Measurements from ENCODE around the gene KCNN3.
"Not testable (repeated sequence)": the region's sequence is repeated elsewhere in the genome, so short reads cannot be mapped to it uniquely, and the experiment has no call there.

KCNN3 gene

DNA sequence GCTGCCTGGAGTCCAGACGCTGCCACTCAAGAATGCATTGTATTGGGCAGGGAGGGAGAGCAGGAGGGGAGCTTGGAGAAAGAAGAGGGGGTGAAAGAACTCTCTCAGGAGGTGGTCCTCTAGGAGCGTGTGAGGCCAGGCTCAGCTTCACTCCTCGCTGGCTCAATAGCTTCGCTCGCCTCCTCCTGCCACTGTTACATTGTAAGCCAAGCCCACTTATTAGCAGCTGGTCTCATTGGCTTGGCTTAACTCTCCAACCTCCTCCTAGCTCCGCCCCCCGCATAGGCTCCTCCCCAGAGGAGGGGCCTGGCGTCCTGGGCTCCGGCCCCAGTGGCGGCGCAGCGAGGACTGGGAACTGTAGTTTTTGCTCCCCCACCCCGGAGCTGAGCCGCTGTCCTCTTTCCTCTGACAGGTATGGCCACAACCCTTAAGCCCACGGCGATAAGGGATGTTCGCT lies at the start of gene KCNN3:
TSS of gene KCNN3 (minus strand) at position 167 of the 457 bp plus-strand sequence. CDS start 317 bp downstream, outside the sequence.
- DNase-seq, result peak in 55 of 56 donors; percentile 40 to 97 (median 90)

DNA sequence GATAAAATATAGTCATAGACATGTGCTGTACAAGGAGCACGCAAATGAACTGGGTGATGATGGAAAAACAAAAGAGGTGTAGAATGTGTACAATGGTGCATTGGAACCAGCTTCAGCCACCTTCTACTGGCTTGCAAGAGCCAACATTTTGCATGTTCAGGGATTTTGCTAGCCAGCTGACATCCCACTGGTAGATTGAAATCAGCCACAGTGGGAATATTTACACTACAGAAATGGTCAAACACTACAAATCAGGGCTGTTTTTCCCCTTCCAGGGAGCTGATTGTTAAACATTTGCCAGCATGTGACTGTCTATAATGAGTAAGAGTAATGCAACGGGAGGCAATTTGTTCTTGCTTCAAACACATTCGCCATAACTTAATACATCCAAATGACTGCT lies 43.2 kb upstream of the KCNN3 start:
- no peak for DNase-seq

DNA sequence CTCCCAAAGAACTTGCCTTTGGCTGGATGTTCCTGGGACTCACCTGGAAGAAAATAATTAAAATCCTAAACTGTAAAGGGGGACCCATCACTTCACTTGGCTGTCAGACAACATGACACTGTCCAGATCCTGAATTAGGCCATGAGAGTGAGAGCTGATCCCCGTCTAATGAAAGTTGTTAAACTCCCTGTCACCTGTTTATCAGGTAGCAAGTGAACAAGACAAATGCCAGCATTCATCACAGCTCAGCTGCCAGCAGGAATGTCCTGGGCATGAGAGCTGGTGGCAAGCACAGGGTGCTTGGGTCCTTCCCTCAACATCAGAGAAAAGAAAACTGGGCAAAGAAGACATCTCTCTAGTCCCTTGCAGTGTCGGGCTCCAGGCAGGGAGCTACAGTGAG lies 42.7 kb upstream of the KCNN3 start:
- DNase-seq, result no peak

DNA sequence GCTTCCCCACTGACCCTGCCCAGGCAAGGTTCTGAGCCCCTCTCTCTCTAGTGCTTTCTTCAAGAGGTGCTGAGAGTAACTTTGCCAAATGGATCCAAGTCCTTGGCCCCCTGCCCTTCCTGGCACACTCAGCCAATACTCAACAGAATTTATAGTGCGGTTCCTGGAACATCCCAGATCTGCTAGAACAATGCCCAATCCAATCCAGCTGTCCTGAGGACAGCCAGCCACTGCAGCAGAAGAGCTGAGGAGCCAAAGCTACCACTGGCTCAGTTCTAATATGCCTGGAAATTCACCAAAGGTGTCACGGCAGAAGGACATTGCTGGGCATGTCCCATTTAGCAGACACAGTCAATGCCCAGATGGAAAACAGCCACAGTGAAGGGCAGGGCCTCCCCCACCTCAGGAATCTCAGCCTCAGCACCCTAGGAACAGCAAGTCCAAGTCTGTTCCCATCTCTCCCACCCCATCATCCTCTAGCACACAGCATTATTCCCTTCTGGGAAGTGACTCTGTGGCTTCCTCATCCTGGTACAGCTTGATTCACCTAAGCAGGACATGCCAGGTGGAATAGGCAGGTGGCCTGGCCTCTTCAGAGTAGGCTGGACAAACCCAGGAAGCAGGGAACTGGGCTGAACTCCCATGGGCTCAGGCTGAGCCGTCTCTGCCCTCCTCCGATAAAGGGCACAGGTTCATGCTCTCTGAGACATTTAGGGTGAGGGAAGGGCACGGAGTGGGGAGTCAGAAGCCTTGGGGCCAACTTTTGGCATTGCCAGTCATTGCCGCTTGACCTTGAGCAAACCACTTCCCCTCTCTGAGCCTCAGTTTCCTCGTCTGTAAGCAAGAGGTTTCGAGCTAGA lies 41.8 kb upstream of the KCNN3 start:
- peak in 1 of 56 donors; percentile 31 for DNase-seq

DNA sequence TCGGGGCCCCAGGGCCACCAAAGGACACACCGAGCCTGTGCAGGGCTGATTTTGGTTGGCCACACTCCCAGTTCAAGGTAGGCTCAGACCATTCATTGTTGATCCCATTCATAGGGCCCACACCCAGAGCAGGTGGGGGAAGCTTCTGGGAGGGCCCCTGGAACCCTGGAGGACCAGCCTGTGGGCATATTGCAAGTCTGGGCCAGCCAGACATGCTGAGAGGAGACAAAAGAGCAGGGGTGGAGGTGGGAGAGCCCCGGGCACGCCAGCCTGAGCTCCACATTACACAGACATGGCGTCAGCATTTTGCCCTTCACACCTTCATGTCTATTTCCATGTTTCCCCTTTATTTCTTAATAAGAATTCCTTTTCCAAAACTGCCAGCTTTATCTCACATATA lies 40.8 kb upstream of the KCNN3 start:
- DNase-seq, result no peak

DNA sequence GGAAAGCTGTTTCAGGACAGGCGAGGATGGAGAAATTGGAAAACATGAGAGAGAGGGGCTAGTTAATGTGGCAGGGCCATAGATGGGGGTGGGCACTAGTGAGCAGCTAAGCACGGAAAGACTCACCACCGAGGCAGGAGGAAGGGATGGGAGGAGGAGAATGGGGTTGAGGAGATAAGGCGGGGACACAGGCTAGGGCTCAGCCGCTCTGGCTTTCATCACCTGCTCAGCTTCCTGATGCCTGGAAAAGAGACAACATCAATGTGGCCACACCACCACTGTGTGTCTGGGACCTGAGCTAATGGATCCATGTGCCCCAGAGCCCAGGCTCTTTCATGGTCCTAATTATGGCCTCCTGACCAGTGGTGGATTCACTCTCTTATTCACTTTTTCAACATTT lies 38.9 kb upstream of the KCNN3 start:
- no peak for DNase-seq

DNA sequence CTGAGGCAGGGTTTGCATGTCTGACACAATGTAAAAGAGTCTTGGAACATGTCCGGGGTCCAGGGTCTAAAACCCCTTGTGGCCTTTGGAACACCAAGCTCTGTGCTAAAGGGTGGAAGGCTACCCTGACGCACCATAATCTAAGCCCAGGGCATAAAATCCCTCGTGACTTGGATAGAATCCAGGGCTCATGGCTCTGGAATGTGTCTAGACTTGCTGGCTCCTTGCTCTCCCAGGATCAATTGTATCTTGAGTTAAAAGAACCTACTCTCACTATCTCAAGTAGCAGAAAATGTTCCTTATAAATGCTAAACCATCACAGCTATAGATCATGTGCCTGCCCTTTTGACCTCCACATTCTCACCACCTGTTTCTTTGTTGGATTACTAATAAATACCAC lies 38.0 kb upstream of the KCNN3 start:
- DNase-seq, result not testable (repeated sequence)

DNA sequence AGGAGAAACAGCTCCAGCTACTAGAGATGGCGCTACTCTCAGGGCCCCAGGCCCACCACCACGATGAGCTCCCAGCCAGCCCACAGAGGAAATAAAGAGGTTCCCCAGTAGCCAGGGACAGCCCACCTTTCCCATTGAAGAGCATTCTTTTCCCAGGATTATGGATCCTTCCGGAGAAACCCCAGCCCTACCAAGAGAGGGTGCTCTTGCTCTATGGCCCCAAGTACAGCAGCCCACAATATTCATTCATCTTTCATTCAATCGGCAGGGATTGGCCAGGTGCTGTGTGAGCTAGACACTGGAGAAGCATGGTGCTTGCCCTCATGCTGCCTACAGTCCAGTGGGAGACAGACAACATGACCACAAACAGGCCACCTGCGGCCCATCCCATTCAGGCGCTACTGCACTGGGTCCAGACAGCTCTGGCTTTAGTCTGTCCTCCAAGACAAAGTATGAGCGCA lies 36.6 kb upstream of the KCNN3 start:
- DNase-seq, result no peak

DNA sequence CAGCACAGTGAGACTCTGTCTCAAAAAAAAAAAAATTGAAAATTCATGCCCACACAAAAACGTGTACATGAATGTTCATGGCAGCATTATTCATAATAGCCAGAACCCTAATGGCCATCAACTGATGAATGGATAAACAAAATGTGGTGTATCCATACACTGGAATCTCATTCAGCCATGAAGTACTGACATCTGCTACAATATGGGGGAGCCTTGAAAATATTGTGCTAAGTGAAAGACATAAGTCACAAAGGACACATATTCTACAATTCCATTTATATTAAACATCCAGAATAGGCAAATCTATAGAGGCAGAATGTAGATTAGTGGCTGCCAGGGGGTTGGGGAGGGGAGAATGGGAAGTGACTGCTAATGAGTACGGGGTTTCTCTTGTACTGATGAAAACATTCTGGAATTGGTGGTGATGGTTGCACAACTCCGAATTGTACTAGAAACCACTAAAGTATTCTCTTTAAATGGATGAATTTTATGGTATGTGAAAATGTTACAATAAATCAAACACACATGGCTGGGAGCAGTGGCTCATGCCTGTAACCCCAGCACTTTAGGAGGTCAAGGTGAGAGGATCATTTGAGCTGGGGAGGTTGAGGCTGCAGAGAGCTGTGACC lies 33.0 kb upstream of the KCNN3 start:
- DNase-seq, result no peak

DNA sequence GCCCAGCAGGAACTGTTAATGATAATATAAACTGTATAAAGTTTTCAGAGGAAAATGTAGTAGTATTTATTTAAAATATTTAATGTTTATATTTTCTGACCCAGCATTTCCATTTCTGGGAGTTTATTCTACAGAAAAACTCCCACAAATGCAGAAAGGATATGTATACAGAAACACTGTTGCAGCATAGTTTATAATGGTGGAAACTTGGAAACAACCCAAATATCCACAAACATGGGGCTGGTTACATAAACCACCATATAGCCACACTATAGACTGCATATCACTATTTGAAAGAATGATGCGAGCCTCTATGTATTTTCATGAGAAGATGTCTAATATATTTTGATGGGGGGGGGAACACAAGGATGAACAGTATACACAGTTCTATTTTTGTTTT lies 31.5 kb upstream of the KCNN3 start:
- no peak for DNase-seq

DNA sequence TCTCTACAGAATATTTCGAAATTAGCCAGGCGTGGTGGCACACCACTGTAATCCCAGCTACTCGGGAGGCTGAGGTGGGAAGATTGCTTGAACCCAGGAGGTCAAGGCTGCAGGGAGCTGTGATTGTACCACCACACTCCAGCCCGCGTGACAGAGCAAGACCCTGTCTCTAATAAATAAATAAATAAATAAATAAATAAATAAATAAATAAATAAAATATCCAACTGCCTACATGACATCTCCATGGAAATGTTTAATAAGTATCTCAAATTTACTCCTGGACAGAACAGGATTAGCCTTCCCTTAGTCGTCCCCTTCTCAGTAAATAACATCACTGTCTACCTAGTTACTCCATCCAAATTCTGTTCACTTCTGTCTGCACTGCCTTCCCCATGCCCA lies 29.0 kb upstream of the KCNN3 start:
- no peak for DNase-seq

DNA sequence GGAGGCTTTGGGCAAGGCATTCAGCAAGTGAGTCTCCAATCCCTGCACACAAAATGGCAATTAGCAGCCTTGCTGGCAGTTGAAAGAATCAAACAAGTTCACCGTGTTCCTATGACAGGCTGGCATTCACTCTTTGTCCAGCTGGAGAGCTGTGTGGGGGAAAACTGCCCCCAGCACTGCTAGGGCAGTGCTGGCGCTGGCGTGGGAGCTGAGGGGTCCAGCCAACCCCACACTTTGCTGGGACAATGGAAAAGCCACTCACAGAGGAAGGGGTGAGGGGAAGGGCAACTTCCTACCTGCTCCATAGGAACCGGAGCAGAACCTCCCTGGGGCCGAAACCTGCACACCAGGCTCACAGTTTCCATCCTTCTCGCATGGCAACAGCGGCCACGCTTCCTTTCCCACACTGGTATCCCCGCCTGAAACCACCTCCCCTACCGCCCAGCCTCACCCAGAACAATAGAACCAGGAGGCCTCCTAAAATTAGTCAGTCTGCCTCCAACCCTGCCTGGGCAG lies 26.7 kb upstream of the KCNN3 start:
- peak in 36 of 56 donors; percentile 7 to 81 (median 31) for DNase-seq

DNA sequence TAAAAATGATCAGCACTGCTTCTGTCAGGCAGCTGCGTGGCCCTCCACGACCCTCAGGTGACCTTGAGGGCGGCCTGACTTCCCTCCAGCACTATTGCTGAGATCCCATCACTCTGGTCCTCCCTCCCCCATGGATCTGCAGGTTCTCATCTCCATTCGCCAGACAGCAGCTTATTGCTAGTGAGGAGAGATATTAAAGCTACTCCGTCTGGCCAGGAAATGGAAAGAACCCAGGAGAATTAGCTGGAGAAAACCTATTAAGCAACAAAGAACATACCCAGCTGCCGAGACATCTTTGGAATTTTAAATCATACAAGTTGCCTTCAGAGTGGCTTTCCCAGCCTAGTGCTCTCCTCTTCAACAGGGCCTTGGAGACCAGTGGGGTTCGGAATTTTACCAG lies 25.7 kb upstream of the KCNN3 start:
- DNase-seq, result no peak

DNA sequence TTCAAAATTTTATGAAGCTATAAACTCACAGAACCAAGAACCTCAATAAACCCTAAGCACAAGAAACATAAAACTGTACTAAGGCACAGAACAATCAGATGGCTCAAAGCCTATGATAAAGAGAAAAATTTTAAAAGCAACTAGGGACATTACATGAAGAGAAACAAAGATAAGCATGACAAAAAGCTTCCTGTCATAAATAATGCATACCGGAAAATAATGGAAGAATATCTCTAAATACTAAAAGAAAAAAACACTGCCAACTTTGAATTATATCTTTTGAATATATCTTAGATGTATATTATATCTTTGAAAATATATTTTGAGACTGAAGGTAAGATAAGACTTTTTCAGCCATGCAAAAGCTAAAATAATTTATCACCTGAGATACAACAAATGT lies 21.4 kb upstream of the KCNN3 start:
- no peak for DNase-seq

DNA sequence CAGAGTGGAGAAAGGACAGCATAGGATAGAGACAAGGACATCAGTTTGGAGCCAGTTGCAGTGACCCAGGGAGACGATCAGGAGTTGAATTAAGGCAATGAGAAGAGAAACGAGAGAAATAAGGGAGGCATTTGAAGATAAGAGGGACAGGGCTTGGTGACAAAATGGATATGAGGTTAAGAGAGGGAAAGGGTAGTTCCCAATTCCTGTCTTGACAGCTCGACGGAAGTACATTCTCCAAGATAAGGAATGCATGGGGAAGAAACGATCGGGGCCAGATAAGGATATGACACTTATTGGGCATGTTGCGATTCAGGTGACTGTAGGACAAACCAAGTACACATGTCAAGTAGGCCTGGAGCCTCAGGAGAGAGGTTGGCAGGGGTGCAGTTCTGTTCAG lies 18.7 kb upstream of the KCNN3 start:
- DNase-seq, result no peak

DNA sequence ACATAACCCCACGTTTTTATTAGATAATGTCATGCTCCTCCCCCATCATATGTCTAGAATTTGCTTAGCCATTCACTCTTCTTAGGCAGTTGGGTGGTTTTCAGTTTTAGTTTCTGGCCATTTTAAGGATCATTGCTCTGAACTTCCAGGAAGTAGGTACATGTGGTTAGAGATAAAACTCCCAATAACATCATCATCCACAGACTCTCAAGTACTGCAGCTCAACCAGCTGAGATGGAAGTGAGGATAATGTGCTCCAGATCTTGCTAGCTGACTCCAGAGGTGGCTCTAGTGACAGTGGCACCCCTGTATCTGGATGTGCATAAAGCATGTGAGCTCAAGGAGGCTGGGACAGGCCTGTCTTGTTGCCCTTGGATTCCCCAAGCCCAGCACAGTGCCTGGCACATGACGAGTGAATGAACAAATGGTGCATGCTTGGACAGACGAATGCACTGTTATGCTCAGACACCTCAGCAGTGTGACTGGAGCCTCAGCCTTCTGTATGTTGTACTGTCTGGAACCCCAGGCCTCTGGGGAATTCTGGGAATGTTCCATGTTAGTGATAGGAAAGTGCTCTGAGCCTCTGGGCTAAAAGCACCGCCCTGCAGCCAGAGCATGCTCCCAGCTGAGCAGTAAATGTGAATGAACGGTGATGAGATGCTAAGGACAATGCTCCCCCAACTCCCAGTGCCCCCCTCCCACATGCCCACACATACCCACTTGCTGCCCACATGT lies 16.4 kb upstream of the KCNN3 start:
- no peak for DNase-seq

DNA sequence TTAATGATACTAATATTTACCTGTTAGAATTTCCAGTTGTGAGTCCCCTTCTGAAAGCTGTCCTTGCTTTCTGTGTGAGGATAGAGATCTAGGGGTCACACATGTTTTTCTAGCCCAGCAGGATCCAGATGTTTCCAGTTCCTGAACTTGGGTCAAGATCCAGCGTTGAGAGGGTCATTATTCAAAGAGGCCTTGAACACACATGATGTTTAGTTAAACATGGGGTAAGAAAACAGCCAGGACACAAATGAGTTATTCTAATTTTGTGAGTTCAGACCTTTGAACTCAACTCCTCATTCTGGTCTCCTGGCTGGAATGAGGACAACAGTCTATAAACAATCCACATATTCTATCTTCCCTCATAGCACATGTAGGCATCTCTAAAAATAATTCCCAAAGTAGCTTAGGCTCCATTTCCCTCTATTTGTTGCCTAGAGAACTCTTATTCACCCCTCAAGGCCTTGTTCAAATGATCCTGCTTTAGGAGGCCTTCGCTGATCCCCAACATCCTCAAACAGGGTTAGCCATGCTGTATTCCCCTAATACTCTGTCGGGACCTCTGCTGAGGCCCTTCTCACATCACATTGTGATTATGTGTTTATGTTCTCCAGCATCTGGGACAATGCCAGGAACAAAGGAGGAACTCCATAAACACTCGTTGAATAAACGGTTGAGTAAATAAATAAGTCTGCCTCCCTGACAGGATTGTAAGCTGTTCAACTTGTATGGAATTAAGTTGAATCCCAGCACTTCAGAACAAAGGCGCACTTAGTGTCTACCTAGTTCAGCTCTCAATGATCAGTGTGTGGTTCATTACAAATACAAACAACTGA lies 15.0 kb upstream of the KCNN3 start:
- DNase-seq, result no peak

DNA sequence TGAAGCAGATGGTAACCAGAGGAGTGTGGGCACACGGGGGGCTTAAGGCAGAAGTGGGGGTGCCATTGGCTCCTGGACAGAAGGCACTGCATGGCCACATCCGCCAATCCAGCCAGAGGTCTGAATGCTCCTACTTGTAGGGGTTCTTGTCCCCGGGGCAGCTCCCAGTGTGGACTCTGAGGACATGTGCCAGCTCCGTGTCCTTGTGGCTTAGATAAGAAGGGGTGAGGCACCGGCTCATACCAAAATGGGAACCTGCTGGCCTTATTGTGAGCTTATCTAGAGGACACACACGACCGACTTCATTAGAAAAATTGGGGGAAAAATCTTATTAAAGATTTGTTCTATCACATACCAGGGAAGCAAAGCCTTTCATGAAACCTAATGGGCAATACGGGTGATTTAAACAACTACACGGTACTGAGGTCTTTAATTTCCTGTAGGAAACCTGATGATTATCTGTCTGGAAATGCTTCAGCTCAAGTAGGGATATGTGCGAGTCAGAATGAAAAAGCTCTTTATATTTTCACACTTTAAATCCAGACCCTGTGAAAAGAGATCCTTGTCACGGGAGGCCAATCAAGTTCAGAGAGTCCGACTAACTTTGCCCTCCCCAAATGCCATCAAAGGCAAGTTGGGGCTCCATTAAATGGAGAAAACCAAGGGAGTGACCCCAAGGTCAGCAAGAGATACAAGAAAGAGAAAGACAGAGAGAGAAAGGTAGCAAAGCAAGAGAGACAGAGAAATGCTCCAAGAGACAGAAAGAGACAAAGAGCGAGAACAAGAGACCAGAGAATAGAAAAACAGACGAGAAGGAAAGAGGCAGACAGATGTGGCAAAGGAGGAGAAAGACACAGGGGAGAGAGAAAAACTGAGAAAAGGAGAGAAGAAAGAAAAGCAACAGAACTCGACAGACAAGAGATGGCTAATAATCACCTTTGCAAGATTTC lies 14.1 kb upstream of the KCNN3 start:
- no peak for DNase-seq

DNA sequence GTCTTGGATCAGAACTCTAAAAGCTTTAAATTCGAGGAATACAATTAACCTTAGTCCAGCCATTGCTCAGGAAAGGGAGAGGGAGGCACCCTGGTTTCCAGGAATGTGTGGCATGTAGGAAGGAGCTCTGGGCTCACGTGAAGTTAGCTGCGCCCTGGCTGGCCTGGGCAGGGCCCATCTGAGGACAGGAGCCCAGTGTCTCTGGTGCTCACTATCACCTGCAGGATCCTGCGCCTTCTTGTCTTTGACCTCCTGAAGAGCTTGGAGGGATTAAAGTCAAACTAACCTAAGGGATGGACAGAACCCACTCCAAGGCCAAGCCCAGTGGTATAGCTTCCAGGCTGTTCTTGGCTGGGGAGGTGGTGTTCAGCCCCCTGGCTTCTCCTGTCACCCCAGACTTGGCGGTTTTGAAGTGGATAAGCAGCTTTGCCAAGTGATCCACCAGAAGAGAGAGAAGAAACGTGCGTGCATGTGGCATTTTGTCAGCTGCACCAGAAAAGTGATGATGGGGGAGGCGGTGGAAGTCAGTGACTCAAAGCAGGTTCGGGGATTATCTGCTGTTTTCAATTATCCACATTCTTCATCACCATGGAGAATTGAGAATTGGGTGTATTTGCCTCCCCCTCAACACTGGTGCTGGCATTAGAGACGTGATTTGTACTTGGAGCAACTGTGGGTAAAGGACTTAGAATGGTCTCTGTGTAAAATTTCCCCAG lies 11.9 kb upstream of the KCNN3 start:
- no peak for DNase-seq

Data from amygdala (tissue), 56 donors.